Caco-2 (cell line): ENCODE results near the gene PROX2. TPM values are rescaled to one million over a fixed set of nuclear protein-coding genes. Genes with fewer than 3 reads are reported as not detected.

ENCODE experiments used
- BruUV-seq: library from RNA; stranded (reverse); fragments of 400-500 nt; replicated peaks from 2 replicates; lab custom pipeline; 2021; lab: Mats Ljungman, UMichigan
- CTCF ChIA-PET: fragments of 300-600 bp; sonication (Branson Sonifier 250); formaldehyde crosslinking; loops from one replicate; lab custom pipeline; 2022; ENCODE audit warnings: antibody characterized with exemption; lab: Charles Lee
- POLR2A ChIA-PET: fragments of 300-600 bp; sonication (Branson Sonifier 250); formaldehyde crosslinking; loops from one replicate; lab custom pipeline; 2022; ENCODE audit warnings: antibody characterized with exemption; lab: Charles Lee
- DNase-seq, 2 experiments: peaks; one replicate each; pipeline versions ENCODE4 v3.0.0 to v3.0.0-alpha.2; 2020 to 2022
- H3K27me3 ChIP-seq: replicated peaks from 2 replicates; pipeline ENCODE4 v1.6.0; 2011; ENCODE audit warnings: low read length; ENCODE audit not compliant: control insufficient read depth, insufficient read depth
- H3K36me3 ChIP-seq: 2 replicates; pipeline ENCODE4 v1.5.1; 2011; ENCODE audit warnings: low read length; ENCODE audit not compliant: control insufficient read depth, insufficient read depth
- H3K4me1 ChIP-seq: fragments of 250-450 bp; sonication (Bioruptor Pico); 2 replicates; pipeline ENCODE4 v1.5.1; 2020; ENCODE audit warnings: mild to moderate bottlenecking
- H3K4me3 ChIP-seq: 2 replicates; pipeline ENCODE4 v1.5.1; 2011; ENCODE audit warnings: low read depth, mild to moderate bottlenecking, control low read depth, low read length
- H3K9me3 ChIP-seq: fragments of 250-450 bp; sonication (Bioruptor Pico); 2 replicates; pipeline ENCODE4 v1.5.1; 2020; ENCODE audit warnings: mild to moderate bottlenecking, moderate library complexity
- H3K27ac Mint-ChIP-seq: one replicate; pipeline ENCODE4 v1.8.0; 2022; ENCODE audit warnings: mixed read lengths; ENCODE audit not compliant: unreplicated experiment
- H3K27me3 Mint-ChIP-seq: one replicate; pipeline ENCODE4 v1.8.0; 2022; ENCODE audit warnings: mixed read lengths; ENCODE audit not compliant: insufficient read depth, unreplicated experiment
- H3K36me3 Mint-ChIP-seq: one replicate; pipeline ENCODE4 v1.8.0; 2022; ENCODE audit warnings: mild to moderate bottlenecking, mixed read lengths; ENCODE audit not compliant: insufficient read depth, unreplicated experiment
- H3K4me1 Mint-ChIP-seq: one replicate; pipeline ENCODE4 v1.8.0; 2022; ENCODE audit warnings: low read depth, mixed read lengths; ENCODE audit not compliant: unreplicated experiment
- H3K4me3 Mint-ChIP-seq: one replicate; pipeline ENCODE4 v1.8.0; 2022; ENCODE audit warnings: mild to moderate bottlenecking, moderate library complexity, mixed read lengths; ENCODE audit not compliant: unreplicated experiment
- H3K9me3 Mint-ChIP-seq: one replicate; pipeline ENCODE4 v1.8.0; 2022; ENCODE audit warnings: mixed read lengths; ENCODE audit not compliant: unreplicated experiment
- intact Hi-C: fragments of 100-400 bp; cut with micrococcal nuclease; formaldehyde crosslinking; loops from one replicate; pipeline ENCODE4 v1.10.0; 2022; ENCODE audit not compliant: unreplicated experiment
- total RNA-seq: library from RNA; stranded (reverse); gene quantifications from 2 replicates; pipeline ENCODE4 v1.2.3, GENCODE V29; 2022
- TF ChIP-seq, protein P1 (sequence below), 2 experiments: fragments of 200-600 bp in 1 of 2; IDR thresholded peaks; 1 replicate in 1 of 2; 2 replicates in 1 of 2; pipeline versions ENCODE4 v1.5.1 to v1.8.0; 2011 to 2022; ENCODE audit warnings: antibody characterized with exemption in 1 of 2, control low read depth in 1 of 2, inconsistent platforms in 1 of 2, low read depth in 1 of 2, low read length in 1 of 2, mild to moderate bottlenecking in 1 of 2, moderate library complexity in 1 of 2; ENCODE audit not compliant: insufficient read depth in 1 of 2, severe bottlenecking in 1 of 2, unreplicated experiment in 1 of 2

Gene PROX2
- total RNA-seq, 1 experiment from 2014 or later: not detected

DNA sequence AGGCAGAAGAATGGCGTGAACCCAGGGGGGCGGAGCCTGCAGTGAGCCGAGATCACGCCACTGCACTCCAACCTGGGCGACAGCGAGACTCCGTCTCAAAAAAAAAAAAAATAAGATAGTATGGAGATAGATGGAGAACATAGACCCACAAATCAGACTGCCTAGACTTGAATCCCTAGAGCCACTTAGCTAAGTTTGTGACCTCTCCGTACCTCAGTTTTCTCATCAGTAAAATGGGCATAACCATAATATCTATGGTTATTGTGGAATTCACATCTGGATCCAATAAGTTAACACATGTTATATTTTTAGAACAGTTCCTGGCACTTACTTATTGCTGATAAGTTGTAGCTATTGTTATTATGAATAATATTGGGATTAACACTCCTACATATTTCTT, 7.2 kb downstream of the PROX2 start:
- no peak for DNase-seq
- Histone ChIP-seq H3K4me1 (no peaks in the 10 kb centered on the region), H3K4me3 (no peak overlapping the region), H3K27me3 (no peaks in the 10 kb centered on the region; the same call in 1 of the 2 replicates), H3K36me3 (no peaks in the 10 kb centered on the region), H3K9me3 (no peaks in the 10 kb centered on the region)
- ChIA-PET CTCF (no interaction called here), POLR2A (interaction anchor here (0.7 kb wide), 1 partner anchor 14 kb away, joined by 3 read pairs; no protein-coding TSS in a partner anchor)
- Mint-ChIP-seq H3K4me1 (no peaks in the 10 kb centered on the region), H3K27ac (no peak overlapping the region), H3K4me3 (no peak overlapping the region), H3K9me3 (no peaks in the 10 kb centered on the region), H3K36me3 (no peaks in the 10 kb centered on the region), H3K27me3 (peaks cover 14% of the 10 kb centered on the region)
- BruUV-seq: no TSS peak
- TF ChIP-seq, protein P1, sequence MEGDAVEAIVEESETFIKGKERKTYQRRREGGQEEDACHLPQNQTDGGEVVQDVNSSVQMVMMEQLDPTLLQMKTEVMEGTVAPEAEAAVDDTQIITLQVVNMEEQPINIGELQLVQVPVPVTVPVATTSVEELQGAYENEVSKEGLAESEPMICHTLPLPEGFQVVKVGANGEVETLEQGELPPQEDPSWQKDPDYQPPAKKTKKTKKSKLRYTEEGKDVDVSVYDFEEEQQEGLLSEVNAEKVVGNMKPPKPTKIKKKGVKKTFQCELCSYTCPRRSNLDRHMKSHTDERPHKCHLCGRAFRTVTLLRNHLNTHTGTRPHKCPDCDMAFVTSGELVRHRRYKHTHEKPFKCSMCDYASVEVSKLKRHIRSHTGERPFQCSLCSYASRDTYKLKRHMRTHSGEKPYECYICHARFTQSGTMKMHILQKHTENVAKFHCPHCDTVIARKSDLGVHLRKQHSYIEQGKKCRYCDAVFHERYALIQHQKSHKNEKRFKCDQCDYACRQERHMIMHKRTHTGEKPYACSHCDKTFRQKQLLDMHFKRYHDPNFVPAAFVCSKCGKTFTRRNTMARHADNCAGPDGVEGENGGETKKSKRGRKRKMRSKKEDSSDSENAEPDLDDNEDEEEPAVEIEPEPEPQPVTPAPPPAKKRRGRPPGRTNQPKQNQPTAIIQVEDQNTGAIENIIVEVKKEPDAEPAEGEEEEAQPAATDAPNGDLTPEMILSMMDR (IDR thresholded peaks at IDR 0.05; ENCODE audit: insufficient read depth in 1 of 2, low read depth in 1 of 2, low read length in 1 of 2, severe bottlenecking in 1 of 2, unreplicated experiment in 1 of 2): no peak
- intact Hi-C loops: no loop called here

DNA sequence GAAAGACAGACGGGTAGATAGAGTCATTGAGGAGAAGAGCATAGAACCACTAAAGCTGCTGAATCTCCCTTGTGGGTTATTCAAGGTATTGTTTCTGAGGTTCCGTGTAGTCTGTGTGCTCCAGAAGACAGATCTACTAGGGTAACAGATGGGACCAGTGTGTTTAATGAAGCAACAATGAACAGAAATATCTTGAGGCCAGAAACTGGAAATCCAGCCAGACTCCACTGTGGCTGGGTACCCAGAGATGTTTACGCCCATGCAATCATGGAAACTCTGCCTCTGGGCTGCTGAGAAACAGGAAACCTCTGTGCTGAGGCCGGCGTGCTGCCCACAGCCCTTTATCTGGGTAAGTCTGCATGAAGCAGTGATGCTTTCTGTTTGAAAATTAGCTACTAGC, 8.3 kb downstream of the PROX2 start:
- Mint-ChIP-seq H3K4me1 (no peaks in the 10 kb centered on the region), H3K27me3 (peaks cover 14% of the 10 kb centered on the region), H3K27ac (no peak overlapping the region), H3K4me3 (no peak overlapping the region), H3K9me3 (no peaks in the 10 kb centered on the region), H3K36me3 (no peaks in the 10 kb centered on the region)
- intact Hi-C loops: no loop called here
- ChIA-PET POLR2A (no interaction called here), CTCF (interaction anchor here (0.9 kb wide), 1 partner anchor 11 kb away, joined by 3 read pairs; no protein-coding TSS in a partner anchor)
- Histone ChIP-seq H3K27me3 (no peaks in the 10 kb centered on the region; the same call in 1 of the 2 replicates), H3K4me1 (no peaks in the 10 kb centered on the region), H3K36me3 (no peaks in the 10 kb centered on the region), H3K4me3 (no peak overlapping the region), H3K9me3 (no peaks in the 10 kb centered on the region)
- TF ChIP-seq, protein P1 (IDR thresholded peaks at IDR 0.05; ENCODE audit: insufficient read depth in 1 of 2, low read depth in 1 of 2, low read length in 1 of 2, severe bottlenecking in 1 of 2, unreplicated experiment in 1 of 2): no peak
- no peak for DNase-seq
- BruUV-seq: no TSS peak

DNA sequence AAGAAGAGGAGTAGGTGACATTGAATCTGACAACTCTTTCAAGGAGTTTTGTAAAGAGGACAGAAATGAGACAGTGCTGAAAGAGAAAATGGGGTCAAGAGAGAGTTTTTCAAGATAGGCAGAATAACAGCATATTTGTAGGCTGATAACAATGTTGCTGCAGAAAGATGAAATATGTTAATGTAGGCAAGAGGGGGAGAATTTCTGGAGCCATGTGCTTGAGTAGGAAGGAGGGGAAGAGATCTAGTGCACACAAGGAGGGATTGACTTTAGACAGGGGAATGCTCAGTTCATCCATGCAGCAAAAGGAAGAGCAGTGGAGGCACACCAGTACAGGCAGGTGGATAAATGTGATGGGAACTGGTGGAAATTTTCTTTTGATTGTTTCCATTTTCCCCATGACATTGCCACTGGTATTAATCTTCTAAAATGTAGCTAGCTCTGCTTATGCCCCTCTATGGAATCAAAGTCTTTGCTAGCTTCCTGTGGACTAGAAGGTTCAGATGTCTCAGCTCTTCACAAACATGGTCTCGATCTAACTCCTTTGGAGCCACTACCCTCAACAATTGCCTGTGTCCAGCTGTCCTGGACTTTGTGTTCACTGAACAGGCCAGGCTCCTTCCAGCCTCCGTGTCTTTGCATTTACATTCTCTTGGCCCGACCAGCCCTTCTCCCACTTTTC, 9.1 kb downstream of the PROX2 start:
- H3K4me3 ChIP-seq: no peak overlapping the region
- no peak for DNase-seq
- Mint-ChIP-seq H3K27me3 (peaks cover 14% of the 10 kb centered on the region), H3K36me3 (no peaks in the 10 kb centered on the region), H3K4me1 (no peaks in the 10 kb centered on the region), H3K9me3 (no peaks in the 10 kb centered on the region), H3K27ac (no peak overlapping the region), H3K4me3 (no peak overlapping the region)
- H3K9me3 ChIP-seq: no peaks in the 10 kb centered on the region
- intact Hi-C loops: no loop called here
- H3K27me3 ChIP-seq: no peaks in the 10 kb centered on the region; the same call in 1 of the 2 replicates
- ChIA-PET CTCF (no interaction called here), POLR2A (no interaction called here)
- no TSS peak for BruUV-seq
- TF ChIP-seq, protein P1 (IDR thresholded peaks at IDR 0.05; ENCODE audit: insufficient read depth in 1 of 2, low read depth in 1 of 2, low read length in 1 of 2, severe bottlenecking in 1 of 2, unreplicated experiment in 1 of 2): no peak
- H3K4me1 ChIP-seq: no peaks in the 10 kb centered on the region
- no peaks in the 10 kb centered on the region for H3K36me3 ChIP-seq
